ENCODE data around the gene GALNT2. TPM values are rescaled to one million over a fixed set of nuclear protein-coding genes. Genes with fewer than 3 reads are reported as not detected.
A peak's percentile ranks its signal among the peaks of the same experiment; 100 is the strongest.

Gene GALNT2
- polyA plus RNA-seq, 4 donors = 10.8 to 43.9 (median 23.3) TPM

GRCh38 chr1:230259621-230260020 lies 192.6 kb downstream of the GALNT2 start:
- FAIRE-seq = no peak
- Histone ChIP-seq H3K4me3 (ENCODE audit: low read depth in 1 of 3, low read length in 3 of 3) (no peak overlapping the region), H3K36me3 (ENCODE audit: control insufficient read depth in 3 of 3, insufficient read depth in 2 of 3, low read depth in 1 of 3, low read length in 3 of 3) (peaks cover 6 to 46% (median 11%) of the 10 kb centered on the region in 3 donors), H3K9me3 (ENCODE audit: control insufficient read depth in 2 of 2, insufficient read depth in 1 of 2, low read depth in 1 of 2, low read length in 1 of 2) (no peaks in the 10 kb centered on the region), H3K4me1 (ENCODE audit: control insufficient read depth in 3 of 3, insufficient read depth in 2 of 3, low read depth in 1 of 3, low read length in 2 of 3) (peaks cover 0 to 10% (median 2%) of the 10 kb centered on the region in 3 donors), H3K27me3 (ENCODE audit: control insufficient read depth in 3 of 3, insufficient read depth in 3 of 3, low read length in 3 of 3) (no peaks in the 10 kb centered on the region), H3K27ac (ENCODE audit: low read depth in 1 of 3, low read length in 2 of 3) (no peak overlapping the region)
- WGBS, 3 donors = 85 to 96% (median 86%) methylated on average over 3 of the region's 3 CpGs
- no peak for DNase-seq

- 65 to 84% (median 79%) methylated on average over 1 of the region's 1 CpG for WGBS, 3 donors
- H3K27ac ChIP-seq (ENCODE audit: low read depth in 1 of 3, low read length in 2 of 3) = no peak overlapping the region
- FAIRE-seq = no peak
- no peaks in the 10 kb centered on the region for H3K27me3 ChIP-seq (ENCODE audit: control insufficient read depth in 3 of 3, insufficient read depth in 3 of 3, low read length in 3 of 3)
- H3K4me1 ChIP-seq (ENCODE audit: control insufficient read depth in 3 of 3, insufficient read depth in 2 of 3, low read depth in 1 of 3, low read length in 2 of 3) = peaks cover 0 to 10% (median 2%) of the 10 kb centered on the region in 3 donors
- no peak for DNase-seq
- H3K9me3 ChIP-seq (ENCODE audit: control insufficient read depth in 2 of 2, insufficient read depth in 1 of 2, low read depth in 1 of 2, low read length in 1 of 2) = no peaks in the 10 kb centered on the region
- H3K4me3 ChIP-seq (ENCODE audit: low read depth in 1 of 3, low read length in 3 of 3) = no peak overlapping the region
- peaks cover 5 to 50% (median 8%) of the 10 kb centered on the region in 3 donors for H3K36me3 ChIP-seq (ENCODE audit: control insufficient read depth in 3 of 3, insufficient read depth in 2 of 3, low read depth in 1 of 3, low read length in 3 of 3)
Observed at GRCh38 chr1:230260831-230261230, 193.8 kb downstream of the GALNT2 start.

- no peak for FAIRE-seq
- Histone ChIP-seq H3K36me3 (ENCODE audit: control insufficient read depth in 3 of 3, insufficient read depth in 2 of 3, low read depth in 1 of 3, low read length in 3 of 3) (peaks cover 5 to 44% (median 8%) of the 10 kb centered on the region in 3 donors), H3K9me3 (ENCODE audit: control insufficient read depth in 2 of 2, insufficient read depth in 1 of 2, low read depth in 1 of 2, low read length in 1 of 2) (no peaks in the 10 kb centered on the region), H3K4me1 (ENCODE audit: control insufficient read depth in 3 of 3, insufficient read depth in 2 of 3, low read depth in 1 of 3, low read length in 2 of 3) (peaks cover 0 to 16% (median 2%) of the 10 kb centered on the region in 3 donors), H3K27ac (ENCODE audit: low read depth in 1 of 3, low read length in 2 of 3) (peak overlapping the region in 1 of 3 donors; percentile 88), H3K4me3 (ENCODE audit: low read depth in 1 of 3, low read length in 3 of 3) (no peak overlapping the region), H3K27me3 (ENCODE audit: control insufficient read depth in 3 of 3, insufficient read depth in 3 of 3, low read length in 3 of 3) (no peaks in the 10 kb centered on the region)
- peak; percentile 77 to 84 for DNase-seq
- 15 to 63% (median 44%) methylated on average over 21 of the region's 21 CpGs for WGBS, 3 donors
Observed at GRCh38 chr1:230261928-230262650, 195.1 kb downstream of the GALNT2 start.

- 89 to 91% (median 89%) methylated on average over 13 of the region's 13 CpGs for WGBS, 3 donors
- Histone ChIP-seq H3K27me3 (ENCODE audit: control insufficient read depth in 3 of 3, insufficient read depth in 3 of 3, low read length in 3 of 3) (no peaks in the 10 kb centered on the region), H3K4me3 (ENCODE audit: low read depth in 1 of 3, low read length in 3 of 3) (no peak overlapping the region), H3K9me3 (ENCODE audit: control insufficient read depth in 2 of 2, insufficient read depth in 1 of 2, low read depth in 1 of 2, low read length in 1 of 2) (no peaks in the 10 kb centered on the region), H3K36me3 (ENCODE audit: control insufficient read depth in 3 of 3, insufficient read depth in 2 of 3, low read depth in 1 of 3, low read length in 3 of 3) (peaks cover 5 to 47% (median 8%) of the 10 kb centered on the region in 3 donors), H3K27ac (ENCODE audit: low read depth in 1 of 3, low read length in 2 of 3) (no peak overlapping the region), H3K4me1 (ENCODE audit: control insufficient read depth in 3 of 3, insufficient read depth in 2 of 3, low read depth in 1 of 3, low read length in 2 of 3) (peaks cover 4 to 26% (median 5%) of the 10 kb centered on the region in 3 donors)
- no peak for FAIRE-seq
- DNase-seq = no peak
Observed at GRCh38 chr1:230262867-230263567, 196.0 kb downstream of the GALNT2 start.

- Histone ChIP-seq H3K4me1 (ENCODE audit: control insufficient read depth in 3 of 3, insufficient read depth in 2 of 3, low read depth in 1 of 3, low read length in 2 of 3) (peaks cover 4 to 32% (median 5%) of the 10 kb centered on the region in 3 donors), H3K36me3 (ENCODE audit: control insufficient read depth in 3 of 3, insufficient read depth in 2 of 3, low read depth in 1 of 3, low read length in 3 of 3) (peaks cover 5 to 43% (median 8%) of the 10 kb centered on the region in 3 donors), H3K27ac (ENCODE audit: low read depth in 1 of 3, low read length in 2 of 3) (no peak overlapping the region), H3K9me3 (ENCODE audit: control insufficient read depth in 2 of 2, insufficient read depth in 1 of 2, low read depth in 1 of 2, low read length in 1 of 2) (no peaks in the 10 kb centered on the region), H3K27me3 (ENCODE audit: control insufficient read depth in 3 of 3, insufficient read depth in 3 of 3, low read length in 3 of 3) (no peaks in the 10 kb centered on the region), H3K4me3 (ENCODE audit: low read depth in 1 of 3, low read length in 3 of 3) (no peak overlapping the region)
- FAIRE-seq (no peak), DNase-seq (no peak)
- 91 to 95% (median 94%) methylated on average over 21 of the region's 21 CpGs for WGBS, 3 donors
Observed at GRCh38 chr1:230263568-230264195, 196.6 kb downstream of the GALNT2 start.

- Histone ChIP-seq H3K4me3 (ENCODE audit: low read depth in 1 of 3, low read length in 3 of 3) (no peak overlapping the region), H3K36me3 (ENCODE audit: control insufficient read depth in 3 of 3, insufficient read depth in 2 of 3, low read depth in 1 of 3, low read length in 3 of 3) (peaks cover 5 to 41% (median 8%) of the 10 kb centered on the region in 3 donors), H3K4me1 (ENCODE audit: control insufficient read depth in 3 of 3, insufficient read depth in 2 of 3, low read depth in 1 of 3, low read length in 2 of 3) (peaks cover 4 to 34% (median 5%) of the 10 kb centered on the region in 3 donors), H3K27ac (ENCODE audit: low read depth in 1 of 3, low read length in 2 of 3) (no peak overlapping the region), H3K9me3 (ENCODE audit: control insufficient read depth in 2 of 2, insufficient read depth in 1 of 2, low read depth in 1 of 2, low read length in 1 of 2) (no peaks in the 10 kb centered on the region), H3K27me3 (ENCODE audit: control insufficient read depth in 3 of 3, insufficient read depth in 3 of 3, low read length in 3 of 3) (no peaks in the 10 kb centered on the region)
- FAIRE-seq (no peak), DNase-seq (no peak)
- WGBS, 3 donors = 87 to 94% (median 89%) methylated on average over 8 of the region's 8 CpGs
Observed at GRCh38 chr1:230264342-230264741, 197.3 kb downstream of the GALNT2 start.

GRCh38 chr1:230265200-230266115 lies 198.4 kb downstream of the GALNT2 start:
- FAIRE-seq (no peak), DNase-seq (no peak)
- H3K4me1 ChIP-seq (ENCODE audit: control insufficient read depth in 3 of 3, insufficient read depth in 2 of 3, low read depth in 1 of 3, low read length in 2 of 3) = peaks cover 4 to 45% (median 8%) of the 10 kb centered on the region in 3 donors
- no peak overlapping the region for H3K4me3 ChIP-seq (ENCODE audit: low read depth in 1 of 3, low read length in 3 of 3)
- H3K27ac ChIP-seq (ENCODE audit: low read depth in 1 of 3, low read length in 2 of 3) = no peak overlapping the region
- WGBS, 3 donors = 93 to 96% (median 95%) methylated on average over 17 of the region's 17 CpGs
- H3K9me3 ChIP-seq (ENCODE audit: control insufficient read depth in 2 of 2, insufficient read depth in 1 of 2, low read depth in 1 of 2, low read length in 1 of 2) = no peaks in the 10 kb centered on the region
- no peaks in the 10 kb centered on the region for H3K27me3 ChIP-seq (ENCODE audit: control insufficient read depth in 3 of 3, insufficient read depth in 3 of 3, low read length in 3 of 3)
- peaks cover 5 to 39% (median 5%) of the 10 kb centered on the region in 3 donors for H3K36me3 ChIP-seq (ENCODE audit: control insufficient read depth in 3 of 3, insufficient read depth in 2 of 3, low read depth in 1 of 3, low read length in 3 of 3)

Measured in small intestine (tissue), 7 donors.